ENCODE measurements around the gene TUBGCP6.

The TUBGCP6 gene

GRCh38 chr22:50255607-50256006 is 10.8 kb upstream of the TUBGCP6 start:
- no peaks in the 10 kb centered on the region for H3K79me2 ChIP-seq
- H3K4me3 ChIP-seq (ENCODE audit: low read depth, low read length), result no peak overlapping the region
- peaks cover 4% of the 10 kb centered on the region for H3K4me1 ChIP-seq
- no peak overlapping the region for H3K9ac ChIP-seq
- H2AFZ ChIP-seq, result no peak overlapping the region
- no peak overlapping the region for H3K27ac ChIP-seq
- no peak overlapping the region for H3K4me2 ChIP-seq (ENCODE audit: low read length)
- no peaks in the 10 kb centered on the region for H3K9me3 ChIP-seq (ENCODE audit: control insufficient read depth, low read length)
- H3K36me3 ChIP-seq (ENCODE audit: control insufficient read depth, insufficient read depth, low read length), result no peaks in the 10 kb centered on the region
- H3K27me3 ChIP-seq (ENCODE audit: control insufficient read depth, insufficient read depth, low read length), result no peaks in the 10 kb centered on the region
- TF ChIP-seq, protein P1, sequence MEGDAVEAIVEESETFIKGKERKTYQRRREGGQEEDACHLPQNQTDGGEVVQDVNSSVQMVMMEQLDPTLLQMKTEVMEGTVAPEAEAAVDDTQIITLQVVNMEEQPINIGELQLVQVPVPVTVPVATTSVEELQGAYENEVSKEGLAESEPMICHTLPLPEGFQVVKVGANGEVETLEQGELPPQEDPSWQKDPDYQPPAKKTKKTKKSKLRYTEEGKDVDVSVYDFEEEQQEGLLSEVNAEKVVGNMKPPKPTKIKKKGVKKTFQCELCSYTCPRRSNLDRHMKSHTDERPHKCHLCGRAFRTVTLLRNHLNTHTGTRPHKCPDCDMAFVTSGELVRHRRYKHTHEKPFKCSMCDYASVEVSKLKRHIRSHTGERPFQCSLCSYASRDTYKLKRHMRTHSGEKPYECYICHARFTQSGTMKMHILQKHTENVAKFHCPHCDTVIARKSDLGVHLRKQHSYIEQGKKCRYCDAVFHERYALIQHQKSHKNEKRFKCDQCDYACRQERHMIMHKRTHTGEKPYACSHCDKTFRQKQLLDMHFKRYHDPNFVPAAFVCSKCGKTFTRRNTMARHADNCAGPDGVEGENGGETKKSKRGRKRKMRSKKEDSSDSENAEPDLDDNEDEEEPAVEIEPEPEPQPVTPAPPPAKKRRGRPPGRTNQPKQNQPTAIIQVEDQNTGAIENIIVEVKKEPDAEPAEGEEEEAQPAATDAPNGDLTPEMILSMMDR (IDR thresholded peaks at IDR 0.05), result no peak

DNA sequence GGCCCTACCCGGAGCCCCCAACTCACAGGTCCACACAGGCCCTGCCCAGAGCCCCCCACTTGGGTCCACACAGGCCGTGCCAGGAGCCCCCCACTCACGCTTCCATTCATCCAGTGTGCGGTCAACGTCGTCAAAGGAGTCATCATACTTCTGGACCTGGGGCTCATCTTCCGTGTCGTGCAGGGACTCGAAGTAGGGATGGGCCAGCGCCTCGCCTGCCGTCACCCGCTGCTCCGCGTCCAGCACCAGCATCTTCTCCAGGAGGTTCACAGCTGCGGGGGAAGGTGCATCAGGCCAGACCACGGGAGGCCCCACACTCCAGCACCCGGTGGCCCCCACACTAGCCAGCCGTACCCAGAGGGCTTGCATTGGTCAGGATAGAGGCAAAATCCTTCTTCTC is 10.3 kb upstream of the TUBGCP6 start:
- Histone ChIP-seq H3K9me3 (ENCODE audit: control insufficient read depth, low read length) (no peaks in the 10 kb centered on the region), H3K79me2 (no peaks in the 10 kb centered on the region), H3K9ac (no peak overlapping the region), H3K27ac (no peak overlapping the region), H3K27me3 (ENCODE audit: control insufficient read depth, insufficient read depth, low read length) (no peaks in the 10 kb centered on the region), H3K4me1 (peaks cover 4% of the 10 kb centered on the region), H3K4me2 (ENCODE audit: low read length) (no peak overlapping the region), H2AFZ (no peak overlapping the region), H3K4me3 (ENCODE audit: low read depth, low read length) (no peak overlapping the region), H3K36me3 (ENCODE audit: control insufficient read depth, insufficient read depth, low read length) (no peaks in the 10 kb centered on the region)
- TF ChIP-seq, protein P1 (IDR thresholded peaks at IDR 0.05), result no peak

GRCh38 chr22:50253941-50254340 is 9.1 kb upstream of the TUBGCP6 start:
- Histone ChIP-seq H3K4me3 (ENCODE audit: low read depth, low read length) (no peak overlapping the region), H3K27ac (no peak overlapping the region), H3K79me2 (no peaks in the 10 kb centered on the region), H3K27me3 (ENCODE audit: control insufficient read depth, insufficient read depth, low read length) (no peaks in the 10 kb centered on the region), H3K9ac (no peak overlapping the region), H3K36me3 (ENCODE audit: control insufficient read depth, insufficient read depth, low read length) (no peaks in the 10 kb centered on the region), H3K9me3 (ENCODE audit: control insufficient read depth, low read length) (no peaks in the 10 kb centered on the region), H3K4me1 (peaks cover 4% of the 10 kb centered on the region), H2AFZ (no peak overlapping the region), H3K4me2 (ENCODE audit: low read length) (no peak overlapping the region)
- TF ChIP-seq, protein P1 (IDR thresholded peaks at IDR 0.05), result no peak

- no peaks in the 10 kb centered on the region for H3K79me2 ChIP-seq
- TF ChIP-seq, protein P1 (IDR thresholded peaks at IDR 0.05), result no peak
- H3K4me3 ChIP-seq (ENCODE audit: low read depth, low read length), result no peak overlapping the region
- no peaks in the 10 kb centered on the region for H3K27me3 ChIP-seq (ENCODE audit: control insufficient read depth, insufficient read depth, low read length)
- H3K27ac ChIP-seq, result no peak overlapping the region
- no peaks in the 10 kb centered on the region for H3K36me3 ChIP-seq (ENCODE audit: control insufficient read depth, insufficient read depth, low read length)
- H3K9me3 ChIP-seq (ENCODE audit: control insufficient read depth, low read length), result no peaks in the 10 kb centered on the region
- peaks cover 4% of the 10 kb centered on the region for H3K4me1 ChIP-seq
- no peak overlapping the region for H3K9ac ChIP-seq
- H3K4me2 ChIP-seq (ENCODE audit: low read length), result no peak overlapping the region
- no peak overlapping the region for H2AFZ ChIP-seq
These were observed 8.5 kb upstream of the TUBGCP6 start for GRCh38 chr22:50253046-50253915.

Measured in parathyroid adenoma (tissue), 2 donors.